Left renal cortex interstitium (tissue), 4 donors: ENCODE data around the gene ATXN1. TPM values are rescaled to one million over a fixed set of nuclear protein-coding genes. Genes with fewer than 3 reads are reported as not detected.

ENCODE experiments used
- DNase-seq, 4 donors: peaks; one replicate each; pipeline ENCODE4 v3.0.0-alpha.2; 2013; ENCODE audit warnings: low read depth in 4 of 4, low spot score in 2 of 4, missing footprints in 1 of 4
- polyA plus RNA-seq, 4 donors: library from polyadenylated mRNA; unstranded; fragments of 120-200 nt; gene quantifications; one replicate each; pipeline ENCODE4 v1.2.1, GENCODE V29; 2013; ENCODE audit not compliant: insufficient read length in 4 of 4

The ATXN1 gene
- polyA plus RNA-seq, 4 donors, result 17.0 to 23.0 (median 19.4) TPM

- no peak for DNase-seq
Observed at GRCh38 chr6:16434885-16435284, 326.4 kb downstream of the ATXN1 start.

GRCh38 chr6:16433338-16433890, 327.8 kb downstream of the ATXN1 start:
- DNase-seq, result no peak

- no peak for DNase-seq
Observed at GRCh38 chr6:16432075-16433032, 328.9 kb downstream of the ATXN1 start.

GRCh38 chr6:16431106-16431505, 330.2 kb downstream of the ATXN1 start:
- no peak for DNase-seq

- DNase-seq, result no peak
Observed at GRCh38 chr6:16430391-16431089, 330.7 kb downstream of the ATXN1 start.

- DNase-seq, result no peak
Observed at GRCh38 chr6:16429669-16430068, 331.6 kb downstream of the ATXN1 start.

GRCh38 chr6:16427124-16427523, 334.1 kb downstream of the ATXN1 start:
- DNase-seq, result no peak

GRCh38 chr6:16425881-16426615, 335.2 kb downstream of the ATXN1 start:
- DNase-seq, result no peak

GRCh38 chr6:16421462-16421960, 339.7 kb downstream of the ATXN1 start:
- no peak for DNase-seq

GRCh38 chr6:16420715-16421461, 340.4 kb downstream of the ATXN1 start:
- DNase-seq, result no peak

GRCh38 chr6:16420337-16420714, 340.9 kb downstream of the ATXN1 start:
- DNase-seq, result no peak

GRCh38 chr6:16419636-16420336, 341.5 kb downstream of the ATXN1 start:
- DNase-seq, result no peak

- DNase-seq, result no peak
Observed at GRCh38 chr6:16418151-16418550, 343.1 kb downstream of the ATXN1 start.

- DNase-seq, result no peak
Observed at GRCh38 chr6:16415677-16416076, 345.6 kb downstream of the ATXN1 start.

GRCh38 chr6:16414205-16414604, 347.1 kb downstream of the ATXN1 start:
- DNase-seq, result no peak

- no peak for DNase-seq
Observed at GRCh38 chr6:16413399-16413798, 347.9 kb downstream of the ATXN1 start.

GRCh38 chr6:16412982-16413381, 348.3 kb downstream of the ATXN1 start:
- DNase-seq, result no peak

GRCh38 chr6:16412171-16412570, 349.1 kb downstream of the ATXN1 start:
- no peak for DNase-seq
